Omental fat pad (tissue), 4 donors: ENCODE data around the gene DNAJA1. TPM values are rescaled to one million over a fixed set of nuclear protein-coding genes. Genes with fewer than 3 reads are reported as not detected.

ENCODE experiments used
- ATAC-seq: fragments of 150-250 bp; one replicate; pipeline ENCODE4 v1.9.1; 2016; ENCODE audit warnings: mild to moderate bottlenecking, moderate library complexity; ENCODE audit not compliant: low FRiP score
- DNase-seq: peaks from one replicate; pipeline ENCODE4 v3.0.0-alpha.2; 2019; ENCODE audit warnings: low spot score
- total RNA-seq, 4 donors: library from RNA; depleted of rRNA; stranded (reverse); fragments of >200 nt; gene quantifications; one replicate each; pipeline ENCODE4 v1.1.0, GENCODE V29; 2016
- TF ChIP-seq, protein P1 (sequence below), 3 donors: fragments of 450-650 bp; IDR thresholded peaks; one replicate each; pipeline ENCODE4 v1.5.1; 2016 to 2017; ENCODE audit warnings: antibody characterized with exemption in 3 of 3, mild to moderate bottlenecking in 3 of 3, moderate library complexity in 2 of 3

The DNAJA1 gene
- total RNA-seq, 4 donors from 2014 or later, result 94.6 to 269 (median 151) TPM

DNA sequence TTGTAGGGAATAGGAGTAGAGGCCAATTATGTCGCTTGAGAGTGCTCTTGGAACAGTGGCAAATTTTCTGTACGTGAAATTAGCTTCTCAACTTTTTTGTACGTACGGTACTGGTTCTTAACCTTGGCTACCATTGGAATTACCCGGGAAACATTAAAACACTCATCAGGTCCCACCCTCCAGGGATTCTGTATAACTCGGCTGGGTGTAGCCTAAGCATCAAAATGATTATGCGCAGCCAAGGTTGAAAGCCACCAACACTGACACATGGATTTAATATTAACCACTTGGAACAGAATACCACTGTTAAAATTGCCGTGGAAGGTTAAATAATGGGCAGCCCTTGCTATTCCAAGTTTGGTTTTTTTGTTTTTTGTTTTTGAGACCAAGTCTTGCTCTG, 17.4 kb downstream of the DNAJA1 start:
- DNase-seq, result no peak
- TF ChIP-seq, protein P1, sequence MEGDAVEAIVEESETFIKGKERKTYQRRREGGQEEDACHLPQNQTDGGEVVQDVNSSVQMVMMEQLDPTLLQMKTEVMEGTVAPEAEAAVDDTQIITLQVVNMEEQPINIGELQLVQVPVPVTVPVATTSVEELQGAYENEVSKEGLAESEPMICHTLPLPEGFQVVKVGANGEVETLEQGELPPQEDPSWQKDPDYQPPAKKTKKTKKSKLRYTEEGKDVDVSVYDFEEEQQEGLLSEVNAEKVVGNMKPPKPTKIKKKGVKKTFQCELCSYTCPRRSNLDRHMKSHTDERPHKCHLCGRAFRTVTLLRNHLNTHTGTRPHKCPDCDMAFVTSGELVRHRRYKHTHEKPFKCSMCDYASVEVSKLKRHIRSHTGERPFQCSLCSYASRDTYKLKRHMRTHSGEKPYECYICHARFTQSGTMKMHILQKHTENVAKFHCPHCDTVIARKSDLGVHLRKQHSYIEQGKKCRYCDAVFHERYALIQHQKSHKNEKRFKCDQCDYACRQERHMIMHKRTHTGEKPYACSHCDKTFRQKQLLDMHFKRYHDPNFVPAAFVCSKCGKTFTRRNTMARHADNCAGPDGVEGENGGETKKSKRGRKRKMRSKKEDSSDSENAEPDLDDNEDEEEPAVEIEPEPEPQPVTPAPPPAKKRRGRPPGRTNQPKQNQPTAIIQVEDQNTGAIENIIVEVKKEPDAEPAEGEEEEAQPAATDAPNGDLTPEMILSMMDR (IDR thresholded peaks at IDR 0.05), result no peak
- no peak for ATAC-seq

DNA sequence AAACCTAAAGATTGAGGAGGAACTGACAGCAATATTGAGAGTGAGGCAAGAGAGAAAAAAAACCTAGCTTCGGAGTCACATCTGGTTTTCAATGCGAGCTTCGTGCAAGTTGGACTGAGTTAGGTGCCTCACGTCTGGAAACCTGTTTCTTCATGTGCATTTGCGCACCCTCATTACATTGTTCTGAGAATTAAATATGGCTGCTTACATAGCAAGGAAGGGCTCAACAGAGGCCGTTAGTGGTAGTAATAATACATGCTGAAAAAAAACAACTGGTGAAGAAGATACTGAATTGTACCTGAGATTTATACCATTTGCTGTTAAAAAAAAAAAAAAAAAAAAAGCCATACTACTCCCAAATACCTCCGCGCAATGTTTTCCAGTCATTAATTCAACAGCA, 18.6 kb downstream of the DNAJA1 start:
- TF ChIP-seq, protein P1 (IDR thresholded peaks at IDR 0.05), result no peak
- ATAC-seq, result no peak
- DNase-seq, result no peak

DNA sequence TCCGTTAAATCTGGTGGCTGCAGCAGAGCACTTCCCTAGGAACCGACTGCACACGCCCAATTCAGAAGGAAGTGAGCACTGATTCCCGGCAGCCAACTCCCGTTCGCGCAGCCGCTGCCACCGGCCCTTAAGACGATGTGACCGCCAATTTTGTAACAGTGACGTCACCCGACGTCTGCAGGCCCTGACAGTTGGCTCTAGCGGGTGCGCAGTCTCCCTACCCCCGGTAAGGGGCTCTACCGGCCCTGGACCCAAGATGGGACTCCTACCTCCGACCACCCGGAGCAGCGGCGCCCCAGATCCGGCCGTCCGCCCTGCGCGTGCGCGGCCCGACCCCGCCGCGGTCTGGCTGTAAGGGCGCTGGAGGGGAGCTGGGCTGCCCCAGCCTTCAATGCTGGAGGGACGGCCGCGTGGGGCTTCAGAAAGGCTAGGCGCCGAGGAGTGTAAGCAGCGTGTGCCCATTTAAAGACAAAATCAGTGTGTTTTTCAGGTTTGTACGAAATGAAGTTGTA, 19.1 kb downstream of the DNAJA1 start:
- DNase-seq (peak; percentile 74), ATAC-seq (peak; percentile 89)
- TF ChIP-seq, protein P1 (IDR thresholded peaks at IDR 0.05), result no peak

DNA sequence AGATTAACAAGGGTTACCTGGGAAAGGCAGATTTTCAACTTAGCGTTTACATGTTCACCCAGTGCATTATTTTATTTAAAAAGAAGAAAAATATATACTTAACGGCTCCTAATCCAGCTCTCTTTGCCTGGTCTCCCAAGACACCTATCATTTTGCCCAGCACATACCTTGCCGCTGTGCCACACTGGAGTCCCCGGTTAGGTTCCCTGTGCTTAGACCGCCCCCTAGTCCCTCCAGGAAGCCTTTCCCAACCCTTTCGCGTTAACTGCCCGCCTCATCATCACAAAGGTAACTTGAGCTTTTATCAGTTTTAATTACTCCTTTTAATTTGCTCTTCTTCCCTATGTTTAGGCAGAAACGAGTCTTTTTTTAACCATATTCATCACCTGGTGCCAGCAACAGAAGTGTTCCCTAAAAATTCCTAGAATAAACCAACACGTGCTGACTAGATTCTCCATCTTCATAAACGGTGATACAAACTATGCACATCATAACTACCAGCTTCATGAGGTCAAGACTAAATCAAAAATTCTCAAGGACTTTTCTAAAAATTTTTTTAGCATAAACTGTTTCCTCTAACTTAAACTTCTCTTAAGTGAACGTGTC, 19.7 kb downstream of the DNAJA1 start:
- TF ChIP-seq, protein P1 (IDR thresholded peaks at IDR 0.05), result no peak
- DNase-seq (no peak), ATAC-seq (peak; percentile 52)

DNA sequence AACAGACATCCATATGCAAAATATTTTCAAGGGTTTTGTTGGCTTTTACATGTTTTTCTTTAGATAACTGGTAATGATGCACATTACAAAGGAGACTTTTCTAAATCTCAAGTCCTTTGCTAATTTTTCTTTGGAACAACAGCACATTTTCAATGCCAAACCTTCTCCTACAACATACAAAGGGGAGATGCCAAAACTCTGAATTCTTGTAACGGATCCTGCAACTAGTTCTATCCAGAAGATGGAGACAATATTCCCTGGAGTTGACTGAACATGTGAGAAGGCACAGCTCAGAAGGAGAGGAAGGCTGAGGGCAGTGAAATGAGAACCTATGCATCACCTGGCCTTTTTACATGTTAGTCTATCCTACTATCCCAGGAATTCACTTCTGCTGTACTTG, 21.0 kb downstream of the DNAJA1 start:
- TF ChIP-seq, protein P1 (IDR thresholded peaks at IDR 0.05), result no peak
- no peak for DNase-seq
- ATAC-seq, result no peak

DNA sequence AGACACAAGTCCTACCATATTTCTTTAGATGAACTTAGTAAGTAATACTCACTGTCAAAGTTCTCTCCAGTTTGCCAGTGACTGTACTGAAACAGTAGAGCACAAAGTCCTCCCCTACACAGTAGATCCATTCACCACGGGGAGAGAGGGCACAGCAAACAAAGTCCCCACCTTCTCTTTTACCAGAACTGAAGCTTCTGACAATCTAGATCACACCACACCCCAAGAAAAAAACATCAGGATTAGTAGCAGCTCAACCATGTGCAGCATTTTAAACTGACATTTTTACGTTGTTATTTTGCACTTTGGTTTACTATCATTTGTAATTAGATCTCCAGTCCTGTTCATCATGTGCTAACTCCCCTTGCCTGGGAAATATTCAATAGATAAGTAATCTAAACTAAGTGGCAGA, 23.0 kb downstream of the DNAJA1 start:
- ATAC-seq (no peak), DNase-seq (no peak)
- TF ChIP-seq, protein P1 (IDR thresholded peaks at IDR 0.05), result no peak

DNA sequence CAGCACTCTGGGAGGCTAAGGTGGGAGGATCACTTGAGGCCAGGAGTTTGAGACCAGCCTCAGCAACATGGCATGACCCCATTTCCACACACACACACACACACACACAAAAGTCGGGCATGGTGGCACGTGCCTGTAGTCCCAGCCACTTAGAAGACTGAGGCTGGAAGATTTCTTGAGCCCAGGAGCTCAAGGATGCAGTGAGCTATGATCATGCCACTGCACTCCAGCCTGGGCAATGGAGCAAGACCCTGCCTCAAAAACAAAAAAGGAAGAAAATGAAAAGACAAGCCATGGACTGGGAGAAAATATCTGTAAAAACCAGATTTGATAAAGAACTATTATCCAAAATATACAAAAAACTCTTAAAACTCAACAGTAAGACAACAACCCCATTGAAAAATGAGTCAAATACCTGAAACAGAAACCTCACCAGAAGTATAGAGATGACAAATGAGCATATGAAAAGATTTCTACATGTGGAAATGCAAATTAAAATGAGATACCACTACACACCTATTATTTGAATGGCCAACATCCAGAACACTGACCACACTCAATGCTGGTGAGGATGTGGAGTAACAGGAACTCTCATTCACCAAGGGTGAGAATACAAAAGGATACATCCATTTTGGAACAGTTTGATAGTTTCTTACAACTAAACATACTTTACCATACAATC, 24.7 kb downstream of the DNAJA1 start:
- DNase-seq (no peak), ATAC-seq (no peak)
- TF ChIP-seq, protein P1 (IDR thresholded peaks at IDR 0.05), result no peak
